Dermis lymphatic vessel endothelial cell (primary cell): ENCODE data around the gene HIC2. TPM values are rescaled to one million over a fixed set of nuclear protein-coding genes. Genes with fewer than 3 reads are reported as not detected.

ENCODE experiments used
- total RNA-seq: library from RNA; depleted of rRNA; stranded (reverse); fragments of >200 nt; gene quantifications from 2 replicates; pipeline ENCODE4 v1.2.1, GENCODE V29; 2014

Gene HIC2, protein sequence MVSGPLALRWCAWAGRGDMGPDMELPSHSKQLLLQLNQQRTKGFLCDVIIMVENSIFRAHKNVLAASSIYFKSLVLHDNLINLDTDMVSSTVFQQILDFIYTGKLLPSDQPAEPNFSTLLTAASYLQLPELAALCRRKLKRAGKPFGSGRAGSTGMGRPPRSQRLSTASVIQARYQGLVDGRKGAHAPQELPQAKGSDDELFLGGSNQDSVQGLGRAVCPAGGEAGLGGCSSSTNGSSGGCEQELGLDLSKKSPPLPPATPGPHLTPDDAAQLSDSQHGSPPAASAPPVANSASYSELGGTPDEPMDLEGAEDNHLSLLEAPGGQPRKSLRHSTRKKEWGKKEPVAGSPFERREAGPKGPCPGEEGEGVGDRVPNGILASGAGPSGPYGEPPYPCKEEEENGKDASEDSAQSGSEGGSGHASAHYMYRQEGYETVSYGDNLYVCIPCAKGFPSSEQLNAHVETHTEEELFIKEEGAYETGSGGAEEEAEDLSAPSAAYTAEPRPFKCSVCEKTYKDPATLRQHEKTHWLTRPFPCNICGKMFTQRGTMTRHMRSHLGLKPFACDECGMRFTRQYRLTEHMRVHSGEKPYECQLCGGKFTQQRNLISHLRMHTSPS
- total RNA-seq: 2.4 and 2.8 TPM in 2 replicates

DNA sequence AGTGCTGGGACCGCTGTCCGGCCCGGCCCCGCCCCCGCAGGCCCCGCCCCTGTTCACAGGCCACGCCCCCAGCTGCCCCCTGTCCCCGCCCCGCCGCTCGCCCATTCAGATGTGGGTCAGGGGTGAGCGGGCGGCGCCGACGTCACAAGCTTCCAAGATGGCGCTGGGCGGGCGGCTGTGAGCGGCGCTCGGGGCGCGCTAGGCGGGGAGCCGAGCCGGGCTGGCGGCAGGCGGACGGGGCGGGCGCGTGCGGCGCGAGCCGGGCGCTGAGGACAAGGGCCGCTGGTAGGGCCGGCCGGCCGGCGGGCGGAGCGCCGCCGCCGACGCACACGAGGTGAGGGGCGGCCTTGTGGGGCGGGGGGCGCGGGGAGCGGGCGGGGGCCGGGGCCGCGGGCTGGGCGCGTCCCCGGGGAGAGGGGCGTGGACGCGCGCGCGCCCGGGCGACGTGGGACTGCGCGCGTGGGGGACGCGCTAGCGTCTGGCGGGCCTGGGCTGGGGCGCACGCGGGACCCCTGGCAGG, at the start of gene HIC2:
Gene HIC2 (plus strand): TSS at position 145 of the 520 bp plus-strand sequence. CDS start 25,461 bp downstream, outside the sequence.

DNA sequence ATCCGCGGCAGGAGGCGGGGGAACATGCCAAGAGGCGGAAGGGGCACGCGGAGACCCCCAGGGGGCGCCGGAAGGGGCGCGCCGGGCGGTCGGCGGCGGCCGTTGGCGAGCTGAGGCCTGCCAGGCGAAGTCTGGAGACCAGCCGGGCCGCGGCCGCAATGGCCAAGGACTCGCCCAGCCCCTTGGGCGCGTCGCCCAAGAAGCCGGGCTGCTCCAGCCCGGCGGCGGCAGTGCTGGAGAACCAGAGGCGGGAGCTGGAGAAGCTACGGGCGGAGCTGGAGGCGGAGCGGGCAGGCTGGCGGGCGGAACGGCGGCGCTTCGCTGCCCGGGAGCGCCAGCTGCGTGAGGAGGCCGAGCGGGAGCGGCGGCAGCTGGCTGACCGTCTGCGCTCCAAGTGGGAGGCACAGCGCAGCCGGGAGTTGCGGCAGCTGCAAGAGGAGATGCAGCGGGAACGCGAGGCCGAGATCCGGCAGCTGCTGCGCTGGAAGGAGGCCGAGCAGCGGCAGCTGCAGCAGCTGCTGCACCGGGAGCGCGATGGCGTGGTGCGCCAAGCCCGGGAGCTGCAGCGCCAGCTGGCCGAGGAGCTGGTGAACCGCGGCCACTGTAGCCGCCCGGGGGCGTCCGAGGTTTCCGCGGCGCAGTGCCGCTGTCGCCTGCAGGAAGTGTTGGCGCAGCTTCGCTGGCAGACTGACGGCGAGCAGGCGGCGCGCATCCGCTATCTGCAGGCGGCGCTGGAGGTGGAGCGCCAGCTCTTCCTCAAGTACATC, 33.3 kb upstream of the HIC2 start, which contains the start of gene RIMBP3B:
Gene RIMBP3B (plus strand): TSS at position 51 of the 767 bp plus-strand sequence. CDS start 108 bp downstream, at position 159.

DNA sequence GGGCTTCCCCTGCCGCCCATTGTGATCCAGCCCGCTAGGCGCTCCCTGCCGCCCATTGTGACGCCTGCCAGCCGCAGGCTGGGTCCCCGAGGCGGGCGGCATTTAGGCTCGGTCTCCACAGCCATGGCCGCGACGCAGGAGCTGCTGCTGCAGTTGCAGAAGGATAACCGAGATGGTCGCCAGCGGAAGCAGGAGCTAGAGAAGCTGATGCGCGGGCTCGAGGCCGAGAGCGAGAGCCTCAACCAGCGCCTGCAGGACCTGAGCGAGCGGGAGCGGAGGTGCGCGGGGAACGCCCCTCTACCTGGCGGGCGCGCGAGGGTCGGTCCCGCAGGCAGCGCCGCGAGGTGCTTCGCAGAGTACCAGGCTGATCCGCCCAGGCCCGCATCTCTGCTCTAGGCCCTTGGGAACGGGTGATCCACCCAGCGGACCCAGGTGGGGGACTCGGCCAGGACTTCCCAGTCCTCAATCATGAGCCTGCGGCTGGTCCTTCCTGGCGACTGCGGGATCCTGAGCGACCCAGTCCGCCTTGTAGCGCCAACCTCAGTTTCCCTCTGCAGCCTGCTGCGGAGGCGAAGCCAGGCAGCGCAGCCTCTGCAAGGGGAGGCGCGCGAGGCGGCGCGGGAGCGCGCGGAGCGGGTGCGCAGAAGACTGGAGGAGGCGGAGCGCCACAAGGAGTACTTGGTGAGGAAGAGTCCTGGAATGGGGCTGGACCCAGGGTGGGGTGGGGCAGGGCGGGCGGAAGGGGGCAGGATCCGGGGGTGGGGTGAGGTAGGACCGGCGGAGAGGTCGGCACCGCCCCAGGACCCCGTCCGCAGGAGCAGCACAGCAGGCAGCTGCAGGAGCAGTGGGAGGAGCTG, 50.4 kb downstream of the HIC2 start, which contains the start of gene TMEM191C:
Gene TMEM191C (plus strand): TSS at position 51 of the 857 bp plus-strand sequence. CDS start 73 bp downstream, at position 124.

Other genes starting within 250 kb of the HIC2 start
- gene RIMBP3B, start 33.6 kb upstream of the HIC2 start, total RNA-seq: under 0.01 TPM in 1 of 2 replicates, not detected in the other
- 0.17 and 0.22 TPM in 2 replicates for gene TMEM191C, start 50.0 kb downstream of the HIC2 start, total RNA-seq
- 0.11 and 0.17 TPM in 2 replicates for gene RIMBP3C, start 134.1 kb downstream of the HIC2 start, total RNA-seq
- 20.9 and 22.2 TPM in 2 replicates for gene UBE2L3, start 150.3 kb downstream of the HIC2 start, total RNA-seq
- gene YDJC, start 212.7 kb downstream of the HIC2 start, total RNA-seq: 10.1 and 10.2 TPM in 2 replicates
- under 0.01 TPM in 1 of 2 replicates, not detected in the other for gene CCDC116, start 215.4 kb downstream of the HIC2 start, total RNA-seq
- gene SDF2L1, start 224.9 kb downstream of the HIC2 start, total RNA-seq: 35.9 and 50.3 TPM in 2 replicates
- gene PPIL2, start 248.6 kb downstream of the HIC2 start, total RNA-seq: 16.1 and 17.7 TPM in 2 replicates